Effector CD8-positive, alpha-beta T cell (primary cell): ENCODE measurements around the gene TMEM243.
"Not testable (repeated sequence)": the region's sequence is repeated elsewhere in the genome, so short reads cannot be mapped to it uniquely, and the experiment has no call there.

Experiments
- DNase-seq: peaks from one replicate; lab custom pipeline; 2025; lab: John Stamatoyannopoulos, UW

The TMEM243 gene

GRCh38 chr7:87212498-87212897 lies 7.0 kb downstream of the TMEM243 start:
- no peak for DNase-seq

GRCh38 chr7:87210506-87210905 lies 9.0 kb downstream of the TMEM243 start:
- no peak for DNase-seq

- DNase-seq = no peak
These were observed 10.1 kb downstream of the TMEM243 start for GRCh38 chr7:87209295-87209924.

- no peak for DNase-seq
These were observed 13.2 kb downstream of the TMEM243 start for GRCh38 chr7:87206361-87206760.

- DNase-seq = not testable (repeated sequence)
These were observed 13.8 kb downstream of the TMEM243 start for GRCh38 chr7:87205701-87206100.

- DNase-seq = no peak
These were observed 14.6 kb downstream of the TMEM243 start for GRCh38 chr7:87204933-87205332.

GRCh38 chr7:87203929-87204328 lies 15.6 kb downstream of the TMEM243 start:
- not testable (repeated sequence) for DNase-seq

GRCh38 chr7:87202705-87203104 lies 16.8 kb downstream of the TMEM243 start:
- DNase-seq = no peak

- DNase-seq = no peak
These were observed 17.3 kb downstream of the TMEM243 start for GRCh38 chr7:87202208-87202607.

GRCh38 chr7:87199700-87200450 lies 19.7 kb downstream of the TMEM243 start:
- DNase-seq = no peak

- DNase-seq = no peak
These were observed 20.3 kb downstream of the TMEM243 start for GRCh38 chr7:87199241-87199640.

GRCh38 chr7:87193912-87194311 lies 25.6 kb downstream of the TMEM243 start:
- DNase-seq = no peak

- no peak for DNase-seq
These were observed 26.6 kb downstream of the TMEM243 start for GRCh38 chr7:87192784-87193487.

- no peak for DNase-seq
These were observed 28.7 kb downstream of the TMEM243 start for GRCh38 chr7:87190783-87191182.

- DNase-seq = no peak
These were observed 30.6 kb downstream of the TMEM243 start for GRCh38 chr7:87188930-87189329.

GRCh38 chr7:87187120-87187519 lies 32.4 kb downstream of the TMEM243 start:
- DNase-seq = no peak

GRCh38 chr7:87179180-87179579 lies 40.4 kb downstream of the TMEM243 start:
- DNase-seq = no peak

- no peak for DNase-seq
These were observed 41.2 kb downstream of the TMEM243 start for GRCh38 chr7:87178320-87178719.

GRCh38 chr7:87173471-87173870 lies 46.1 kb downstream of the TMEM243 start:
- DNase-seq = no peak

- no peak for DNase-seq
These were observed 48.1 kb downstream of the TMEM243 start for GRCh38 chr7:87171282-87171934.

GRCh38 chr7:87170828-87171227 lies 48.7 kb downstream of the TMEM243 start:
- no peak for DNase-seq

- DNase-seq = no peak
These were observed 55.1 kb downstream of the TMEM243 start for GRCh38 chr7:87164433-87164832.
